HUDEP-2 (cell line): ENCODE measurements around the gene MLC1.
A peak's percentile ranks its signal among the peaks of the same experiment; 100 is the strongest.

Experiments
- DNase-seq, 76 experiments: peaks; one replicate each; lab custom pipeline; 2025; ENCODE audit not compliant: unreplicated experiment in 76 of 76; lab: John Stamatoyannopoulos, UW

MLC1 gene

GRCh38 chr22:50085211-50085972 is at the start of gene MLC1:
TSS of gene MLC1 (minus strand) at chr22:50085426. CDS start at chr22:50084902, 524 bp downstream.
- peak in 75 of 76 experiments; percentile 65 to 97 (median 93) for DNase-seq

- DNase-seq = no peak
These were observed 49.3 kb upstream of the MLC1 start for GRCh38 chr22:50134481-50134880.

- no peak for DNase-seq
These were observed 46.7 kb upstream of the MLC1 start for GRCh38 chr22:50131894-50132293.

- DNase-seq = no peak
These were observed 44.0 kb upstream of the MLC1 start for GRCh38 chr22:50129121-50129736.

GRCh38 chr22:50125029-50125428 is 39.8 kb upstream of the MLC1 start:
- no peak for DNase-seq

GRCh38 chr22:50123119-50123518 is 37.9 kb upstream of the MLC1 start:
- DNase-seq = no peak

GRCh38 chr22:50121202-50121740 is 36.0 kb upstream of the MLC1 start:
- DNase-seq = no peak

GRCh38 chr22:50119768-50120251 is 34.6 kb upstream of the MLC1 start:
- DNase-seq = no peak

- DNase-seq = no peak
These were observed 34.0 kb upstream of the MLC1 start for GRCh38 chr22:50119169-50119767.

- DNase-seq = peak in 65 of 76 experiments; percentile 9 to 74 (median 47)
These were observed 33.4 kb upstream of the MLC1 start for GRCh38 chr22:50118557-50119168.

- no peak for DNase-seq
These were observed 32.9 kb upstream of the MLC1 start for GRCh38 chr22:50118129-50118528.

- no peak for DNase-seq
These were observed 32.0 kb upstream of the MLC1 start for GRCh38 chr22:50117168-50117762.

- DNase-seq = no peak
These were observed 30.5 kb upstream of the MLC1 start for GRCh38 chr22:50115693-50116092.

GRCh38 chr22:50114221-50115021 is 29.2 kb upstream of the MLC1 start:
- DNase-seq = no peak

- no peak for DNase-seq
These were observed 27.2 kb upstream of the MLC1 start for GRCh38 chr22:50112151-50113118.

GRCh38 chr22:50111056-50111455 is 25.8 kb upstream of the MLC1 start:
- no peak for DNase-seq

GRCh38 chr22:50107529-50107928 is 22.3 kb upstream of the MLC1 start:
- DNase-seq = no peak

- DNase-seq = peak in 1 of 76 experiments; percentile 21
These were observed 20.2 kb upstream of the MLC1 start for GRCh38 chr22:50105208-50106100.
